ENCODE results near the gene PACSIN2.

PACSIN2 gene

DNA sequence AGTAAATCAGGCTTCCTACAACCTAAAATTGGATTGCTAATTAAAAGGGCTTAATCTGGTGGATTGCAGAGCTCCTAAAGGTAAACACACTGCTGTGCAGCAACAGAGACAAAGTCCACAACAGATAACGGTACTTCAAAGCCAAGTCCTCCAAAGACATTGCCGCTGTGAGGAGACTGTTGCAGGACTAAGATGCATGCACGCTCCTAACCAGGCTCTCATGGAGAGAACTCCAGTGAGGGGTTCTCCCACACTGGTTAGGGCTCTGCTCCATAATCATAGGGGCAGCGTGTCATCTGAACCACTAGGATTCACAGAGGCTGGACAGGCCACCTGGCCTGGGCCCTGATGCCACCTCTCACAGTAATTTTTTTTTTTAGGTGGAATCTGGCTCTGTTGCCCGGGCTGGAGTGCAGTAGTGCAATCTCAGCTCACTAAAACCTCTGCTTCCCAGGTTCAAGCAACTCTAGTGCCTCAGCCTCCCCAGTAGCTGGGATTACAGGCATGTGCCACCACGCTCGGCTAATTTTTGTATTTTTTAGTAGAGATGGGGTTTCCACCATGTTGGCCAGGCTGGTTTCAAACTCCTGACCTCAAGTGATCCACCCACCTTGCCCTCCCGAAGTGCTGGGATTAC lies 101.0 kb downstream of the PACSIN2 start:
- TF ChIP-seq ZFX (IDR thresholded peaks at IDR 0.05; ENCODE audit: borderline replicate concordance) (no peak), CTCF (IDR thresholded peaks at IDR 0.05) (no peak)
- H3K27ac ChIP-seq = no peak overlapping the region

DNA sequence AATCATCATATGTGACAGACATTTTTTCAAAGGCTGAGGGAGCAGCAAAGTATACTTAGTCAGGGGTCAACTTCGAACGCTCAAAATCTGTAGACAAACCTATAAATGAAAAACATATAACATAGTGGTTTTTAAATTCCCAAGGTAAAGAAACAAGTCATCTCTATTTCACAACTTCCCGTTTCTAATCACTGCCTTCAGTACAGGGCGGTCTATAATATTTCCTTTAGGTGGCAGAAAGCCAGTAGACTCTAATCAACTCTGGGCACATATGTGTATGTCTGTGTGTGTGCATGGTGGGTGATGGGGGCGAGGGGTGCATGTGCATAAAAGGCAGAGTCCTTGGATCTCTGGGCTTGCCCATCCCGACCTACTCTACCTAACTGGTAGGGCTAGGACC lies 102.9 kb downstream of the PACSIN2 start:
- no peak overlapping the region for H3K27ac ChIP-seq
- TF ChIP-seq CTCF (IDR thresholded peaks at IDR 0.05) (no peak), ZFX (IDR thresholded peaks at IDR 0.05; ENCODE audit: borderline replicate concordance) (no peak)

- TF ChIP-seq CTCF (IDR thresholded peaks at IDR 0.05) (no peak), ZFX (IDR thresholded peaks at IDR 0.05; ENCODE audit: borderline replicate concordance) (no peak)
- no peak overlapping the region for H3K27ac ChIP-seq
Observed at GRCh38 chr22:42910221-42910942, 104.6 kb downstream of the PACSIN2 start.

GRCh38 chr22:42909363-42910058 lies 105.4 kb downstream of the PACSIN2 start:
- H3K27ac ChIP-seq = no peak overlapping the region
- TF ChIP-seq ZFX (IDR thresholded peaks at IDR 0.05; ENCODE audit: borderline replicate concordance) (no peak), CTCF (IDR thresholded peaks at IDR 0.05) (no peak)

GRCh38 chr22:42908374-42908746 lies 106.6 kb downstream of the PACSIN2 start:
- no peak for TF ChIP-seq CTCF (IDR thresholded peaks at IDR 0.05)
- no peak for TF ChIP-seq ZFX (IDR thresholded peaks at IDR 0.05; ENCODE audit: borderline replicate concordance)
- no peak overlapping the region for H3K27ac ChIP-seq

DNA sequence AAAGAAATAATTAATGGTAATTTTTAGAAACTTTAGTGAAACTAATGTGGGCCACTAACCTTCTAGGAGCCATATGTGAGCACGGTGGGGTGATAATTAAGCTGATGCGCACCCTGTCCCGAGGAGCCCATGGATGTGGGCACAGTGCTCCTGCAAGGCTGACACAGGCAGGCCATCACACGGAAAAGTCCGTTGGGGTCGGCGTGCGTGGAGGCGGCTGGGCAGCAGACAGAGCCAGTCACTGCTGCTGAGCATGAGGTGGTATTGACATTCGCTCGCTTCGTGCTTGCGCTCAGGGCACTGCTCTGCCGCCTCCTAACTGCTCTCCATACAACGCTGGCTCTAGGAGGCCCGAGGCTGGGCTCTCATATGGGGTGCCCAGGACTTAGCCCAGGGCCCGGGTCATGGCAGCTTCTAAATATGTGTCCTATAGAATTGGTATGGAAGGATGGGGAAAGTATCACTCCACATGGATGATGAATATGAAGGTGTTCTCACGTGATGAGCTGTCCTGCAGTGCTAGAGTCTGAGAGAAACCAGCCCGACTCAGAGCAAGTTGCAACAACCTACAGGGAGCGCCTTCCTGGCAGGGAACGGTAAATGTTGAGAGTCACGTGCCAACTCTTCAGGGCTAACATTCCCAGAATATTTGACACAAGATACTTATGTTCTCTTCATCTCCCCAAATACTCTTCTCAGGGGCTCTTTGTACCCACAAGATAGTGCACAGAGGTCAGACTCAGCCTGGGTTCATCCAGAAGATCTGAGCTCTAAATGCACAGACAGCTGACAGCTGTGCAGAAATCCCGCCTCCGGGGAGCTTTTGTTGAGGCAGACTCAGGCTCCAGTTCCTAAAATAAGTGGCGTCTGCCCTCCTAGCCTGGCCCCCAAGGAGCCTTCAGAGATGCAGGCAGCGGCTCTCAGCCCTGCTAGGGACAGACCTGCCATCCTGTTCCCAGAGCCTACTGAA lies 107.3 kb downstream of the PACSIN2 start:
- no peak overlapping the region for H3K27ac ChIP-seq
- no peak for TF ChIP-seq CTCF (IDR thresholded peaks at IDR 0.05)
- no peak for TF ChIP-seq ZFX (IDR thresholded peaks at IDR 0.05; ENCODE audit: borderline replicate concordance)
